HCT116 (cell line): ENCODE measurements around the gene VPS4B. TPM values are rescaled to one million over a fixed set of nuclear protein-coding genes. Genes with fewer than 3 reads are reported as not detected.

Source experiments
- ATAC-seq: fragments of 200-7000 bp; cut with Tn5 transposase; 2 replicates; pipeline ENCODE4 v1.9.1; 2020; ENCODE audit warnings: mild to moderate bottlenecking, moderate library complexity
- BruUV-seq: library from RNA; stranded (reverse); fragments of 400-500 nt; replicated peaks from 2 replicates; lab custom pipeline; 2021; lab: Mats Ljungman, UMichigan
- CTCF ChIA-PET: fragments of 300-600 bp; sonication (Branson Sonifier 250); formaldehyde crosslinking; loops from one replicate; lab custom pipeline; 2021; ENCODE audit warnings: antibody characterized with exemption; lab: Charles Lee
- POLR2A ChIA-PET: fragments of 300-600, 350-600 bp; sonication (Branson Sonifier 250); formaldehyde crosslinking; loops from one replicate; lab custom pipeline; 2021; ENCODE audit warnings: antibody characterized with exemption; lab: Charles Lee
- RAD21 ChIA-PET, 2 experiments: fragments of 300-600 bp; sonication (Branson Sonifier 250); formaldehyde crosslinking; loops; one replicate each; lab custom pipeline; 2023; ENCODE audit warnings: low total read pairs in 2 of 2; ENCODE audit not compliant: uncharacterized antibody in 2 of 2, unreplicated experiment in 2 of 2, low non-redundant PET in 1 of 2; lab: Charles Lee
- DNase-seq: peaks from one replicate; pipeline ENCODE4 v3.0.0-alpha.2; 2010; ENCODE audit warnings: low read depth, low spot score
- H2AFZ ChIP-seq: fragments of 200-600 bp; shearing (Covaris generic), sonication (generic); 2 replicates; pipeline ENCODE4 v1.6.1; 2017; ENCODE audit warnings: low read depth, mixed run types, mixed read lengths, antibody characterized with exemption, low read length; ENCODE audit not compliant: poor library complexity, severe bottlenecking
- H3K27ac ChIP-seq: 2 replicates; pipeline ENCODE4 v1.5.1; 2012; ENCODE audit warnings: low read depth, low read length
- H3K27me3 ChIP-seq: fragments of 200-600 bp; sonication (generic); 2 replicates; pipeline ENCODE4 v1.6.1; 2016; ENCODE audit warnings: mixed run types, low read length, mixed read lengths; ENCODE audit not compliant: insufficient read depth
- H3K36me3 ChIP-seq, 2 experiments: fragments of 200-500 bp in 1 of 2; fragments of 200-600 bp in 1 of 2; sonication (Bioruptor generic) in 1 of 2; sonication (generic) in 1 of 2; 2 replicates each; pipeline versions ENCODE4 v1.5.1 to v1.6.1; 2014 to 2016; ENCODE audit warnings: low read length in 2 of 2, inconsistent platforms in 1 of 2, mixed read lengths in 1 of 2, mixed run types in 1 of 2; ENCODE audit not compliant: insufficient read depth in 2 of 2, control insufficient read depth in 1 of 2
- H3K4me1 ChIP-seq, 2 experiments: fragments of 200-600 bp in 1 of 2; sonication (generic) in 1 of 2; 2 replicates each; pipeline versions ENCODE4 v1.5.1 to v1.6.1; 2012 to 2017; ENCODE audit warnings: low read length in 2 of 2, inconsistent platforms in 1 of 2, mild to moderate bottlenecking in 1 of 2, mixed read lengths in 1 of 2, mixed run types in 1 of 2, moderate library complexity in 1 of 2; ENCODE audit not compliant: insufficient read depth in 2 of 2, control insufficient read depth in 1 of 2
- H3K4me2 ChIP-seq: fragments of 200-600 bp; sonication (generic); 2 replicates; pipeline ENCODE4 v1.6.1; 2017; ENCODE audit warnings: mixed run types, low read length, mixed read lengths
- H3K4me3 ChIP-seq, 2 experiments: fragments of 200-600 bp in 1 of 2; sonication (generic) in 1 of 2; replicated peaks in 1 of 2; 2 replicates each; pipeline ENCODE4 v1.5.1; 2011 to 2016; ENCODE audit warnings: low read length in 2 of 2, control low read depth in 1 of 2, low read depth in 1 of 2, mild to moderate bottlenecking in 1 of 2, mixed read lengths in 1 of 2, mixed run types in 1 of 2
- H3K79me2 ChIP-seq: fragments of 200-600 bp; sonication (generic); 2 replicates; pipeline ENCODE4 v1.6.1; 2017; ENCODE audit warnings: mild to moderate bottlenecking, mixed run types, low read length, moderate library complexity, mixed read lengths; ENCODE audit not compliant: insufficient read depth
- H3K9ac ChIP-seq: fragments of 200-600 bp; sonication (generic); 2 replicates; pipeline ENCODE4 v1.6.1; 2016; ENCODE audit warnings: low read length, mixed read lengths
- H3K9me2 ChIP-seq: fragments of 200-600 bp; sonication (generic), shearing (Covaris generic); 2 replicates; pipeline ENCODE4 v1.6.1; 2017; ENCODE audit warnings: mixed run types, mild to moderate bottlenecking, moderate library complexity; ENCODE audit not compliant: insufficient read depth
- H3K9me3 ChIP-seq, 2 experiments: fragments of 200-500 bp in 1 of 2; fragments of 200-600 bp in 1 of 2; sonication (Bioruptor generic) in 1 of 2; sonication (generic) in 1 of 2; 2 replicates each; pipeline ENCODE4 v1.6.1; 2014 to 2017; ENCODE audit warnings: low read length in 2 of 2, mixed read lengths in 2 of 2, inconsistent platforms in 1 of 2, low read depth in 1 of 2, mild to moderate bottlenecking in 1 of 2, mixed run types in 1 of 2, moderate library complexity in 1 of 2; ENCODE audit not compliant: control insufficient read depth in 1 of 2, insufficient read depth in 1 of 2
- H4K20me1 ChIP-seq: fragments of 200-600 bp; sonication (generic), shearing (Covaris generic); 2 replicates; pipeline ENCODE4 v1.6.1; 2017; ENCODE audit warnings: mixed run types, mild to moderate bottlenecking, moderate library complexity; ENCODE audit not compliant: insufficient read depth
- EGR1 ChIP-seq: IDR thresholded peaks from 2 replicates; pipeline ENCODE4 v1.6.1; 2012; ENCODE audit warnings: low read depth
- POLR2A ChIP-seq: IDR thresholded peaks from 2 replicates; pipeline ENCODE4 v1.7.0; 2011; ENCODE audit warnings: borderline replicate concordance; ENCODE audit not compliant: insufficient read depth, insufficient read length; ENCODE audit errors: extremely low read depth
- SIN3A ChIP-seq: IDR thresholded peaks from 2 replicates; pipeline ENCODE4 v1.6.1; 2012; ENCODE audit warnings: low read depth
- SRF ChIP-seq: IDR thresholded peaks from 2 replicates; pipeline ENCODE4 v1.6.1; 2012; ENCODE audit warnings: low read depth
- TCF7L2 ChIP-seq: IDR thresholded peaks from 2 replicates; pipeline ENCODE4 v1.7.0; 2011; ENCODE audit warnings: borderline replicate concordance, inconsistent platforms; ENCODE audit not compliant: insufficient read depth, insufficient read length; ENCODE audit errors: extremely low read depth
- YY1 ChIP-seq: IDR thresholded peaks from 2 replicates; pipeline ENCODE4 v1.6.1; 2011; ENCODE audit warnings: low read length, low read depth, moderate library complexity, mild to moderate bottlenecking; ENCODE audit not compliant: insufficient replicate concordance; ENCODE audit errors: extremely low read depth
- intact Hi-C: fragments of 100-400 bp; cut with micrococcal nuclease; formaldehyde crosslinking; loops from 2 replicates; pipeline ENCODE4 v1.10.0; 2022
- total RNA-seq: library from RNA; stranded (reverse); gene quantifications from one replicate; pipeline ENCODE4 v1.2.1, GENCODE V29; 2021; ENCODE audit not compliant: unreplicated experiment
- TF ChIP-seq, protein P1 (sequence below): IDR thresholded peaks from 2 replicates; pipeline ENCODE4 v1.6.1; 2012; ENCODE audit warnings: low read depth
- TF ChIP-seq, protein P2 (sequence below): IDR thresholded peaks from 2 replicates; pipeline ENCODE4 v1.6.1; 2012

Gene VPS4B
- total RNA-seq, 1 experiment from 2014 or later: 68.3 TPM

GRCh38 chr18:63465059-63465458, 42.8 kb upstream of the VPS4B start (continued):
- no peak for TF ChIP-seq TCF7L2

DNA sequence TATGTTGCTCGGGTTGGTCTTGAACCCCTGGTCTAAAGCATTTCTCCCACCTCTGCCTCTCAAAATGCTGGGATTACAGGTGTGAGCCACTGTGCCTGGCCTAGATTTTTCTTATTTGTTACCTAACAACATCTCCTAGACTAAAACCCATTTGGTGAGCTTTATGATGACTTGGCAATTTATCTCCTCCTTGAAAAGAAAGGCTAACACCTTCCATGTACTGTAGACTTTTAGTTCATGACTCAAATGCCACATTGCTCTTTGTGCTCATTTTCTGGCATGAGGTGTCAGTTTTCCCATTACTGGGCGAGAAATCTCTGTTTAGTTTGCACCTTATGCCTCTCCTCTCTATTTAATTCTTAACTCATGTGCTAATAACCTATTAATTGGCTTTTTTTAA, 42.2 kb upstream of the VPS4B start:
- POLR2A ChIA-PET: no interaction called here

More for the DNA sequence above, 42.2 kb upstream of the VPS4B start:
- Histone ChIP-seq H2AFZ (no peak overlapping the region), H3K9me2 (no peaks in the 10 kb centered on the region), H3K4me1 (no peaks in the 10 kb centered on the region), H4K20me1 (no peaks in the 10 kb centered on the region), H3K4me3 (no peak overlapping the region), H3K36me3 (no peaks in the 10 kb centered on the region), H3K4me2 (no peak overlapping the region), H3K9ac (no peak overlapping the region), H3K9me3 (no peaks in the 10 kb centered on the region), H3K27ac (no peak overlapping the region), H3K79me2 (no peaks in the 10 kb centered on the region), H3K27me3 (no peaks in the 10 kb centered on the region)
- no peak for DNase-seq
- CTCF ChIA-PET: no interaction called here
- TF ChIP-seq, protein P1, sequence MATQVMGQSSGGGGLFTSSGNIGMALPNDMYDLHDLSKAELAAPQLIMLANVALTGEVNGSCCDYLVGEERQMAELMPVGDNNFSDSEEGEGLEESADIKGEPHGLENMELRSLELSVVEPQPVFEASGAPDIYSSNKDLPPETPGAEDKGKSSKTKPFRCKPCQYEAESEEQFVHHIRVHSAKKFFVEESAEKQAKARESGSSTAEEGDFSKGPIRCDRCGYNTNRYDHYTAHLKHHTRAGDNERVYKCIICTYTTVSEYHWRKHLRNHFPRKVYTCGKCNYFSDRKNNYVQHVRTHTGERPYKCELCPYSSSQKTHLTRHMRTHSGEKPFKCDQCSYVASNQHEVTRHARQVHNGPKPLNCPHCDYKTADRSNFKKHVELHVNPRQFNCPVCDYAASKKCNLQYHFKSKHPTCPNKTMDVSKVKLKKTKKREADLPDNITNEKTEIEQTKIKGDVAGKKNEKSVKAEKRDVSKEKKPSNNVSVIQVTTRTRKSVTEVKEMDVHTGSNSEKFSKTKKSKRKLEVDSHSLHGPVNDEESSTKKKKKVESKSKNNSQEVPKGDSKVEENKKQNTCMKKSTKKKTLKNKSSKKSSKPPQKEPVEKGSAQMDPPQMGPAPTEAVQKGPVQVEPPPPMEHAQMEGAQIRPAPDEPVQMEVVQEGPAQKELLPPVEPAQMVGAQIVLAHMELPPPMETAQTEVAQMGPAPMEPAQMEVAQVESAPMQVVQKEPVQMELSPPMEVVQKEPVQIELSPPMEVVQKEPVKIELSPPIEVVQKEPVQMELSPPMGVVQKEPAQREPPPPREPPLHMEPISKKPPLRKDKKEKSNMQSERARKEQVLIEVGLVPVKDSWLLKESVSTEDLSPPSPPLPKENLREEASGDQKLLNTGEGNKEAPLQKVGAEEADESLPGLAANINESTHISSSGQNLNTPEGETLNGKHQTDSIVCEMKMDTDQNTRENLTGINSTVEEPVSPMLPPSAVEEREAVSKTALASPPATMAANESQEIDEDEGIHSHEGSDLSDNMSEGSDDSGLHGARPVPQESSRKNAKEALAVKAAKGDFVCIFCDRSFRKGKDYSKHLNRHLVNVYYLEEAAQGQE: no peak
- TF ChIP-seq YY1: no peak
- TF ChIP-seq SIN3A: no peak
- no peak for TF ChIP-seq SRF
- TF ChIP-seq EGR1: no peak
- TF ChIP-seq POLR2A: no peak
- TF ChIP-seq, protein P2, sequence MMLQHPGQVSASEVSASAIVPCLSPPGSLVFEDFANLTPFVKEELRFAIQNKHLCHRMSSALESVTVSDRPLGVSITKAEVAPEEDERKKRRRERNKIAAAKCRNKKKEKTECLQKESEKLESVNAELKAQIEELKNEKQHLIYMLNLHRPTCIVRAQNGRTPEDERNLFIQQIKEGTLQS: no peak
- TF ChIP-seq TCF7L2: no peak
- no peak for ATAC-seq
- intact Hi-C loops: no loop called here
- no TSS peak for BruUV-seq
- RAD21 ChIA-PET: no interaction called here
